Central memory CD4-positive, alpha-beta T cell (primary cell): ENCODE results near the gene GNG2.

Source experiments
- DNase-seq: peaks from one replicate; pipeline ENCODE4 v3.0.0; 2022

The GNG2 gene

DNA sequence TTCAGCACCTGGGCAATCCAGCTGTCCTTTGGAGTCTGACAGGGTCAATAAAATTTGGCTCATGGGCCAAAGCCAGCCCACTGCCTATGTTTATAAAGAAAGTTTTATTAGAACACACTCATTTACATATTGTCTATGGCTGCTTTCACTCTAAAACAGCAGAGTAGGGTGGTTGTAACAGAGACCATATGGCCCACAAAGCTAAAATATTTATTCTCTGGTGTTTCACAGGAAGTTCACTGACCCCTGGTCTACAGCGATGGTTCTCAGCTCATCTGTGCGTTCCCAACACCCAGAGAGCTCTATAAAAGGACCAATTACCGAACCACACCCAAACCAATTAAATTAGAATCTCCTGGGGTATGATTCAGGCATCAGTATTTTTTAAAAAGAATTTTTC, 91.2 kb downstream of the GNG2 start:
- no peak for DNase-seq

- DNase-seq = no peak
Measured at GRCh38 chr14:51954031-51954430, 93.6 kb downstream of the GNG2 start.

DNA sequence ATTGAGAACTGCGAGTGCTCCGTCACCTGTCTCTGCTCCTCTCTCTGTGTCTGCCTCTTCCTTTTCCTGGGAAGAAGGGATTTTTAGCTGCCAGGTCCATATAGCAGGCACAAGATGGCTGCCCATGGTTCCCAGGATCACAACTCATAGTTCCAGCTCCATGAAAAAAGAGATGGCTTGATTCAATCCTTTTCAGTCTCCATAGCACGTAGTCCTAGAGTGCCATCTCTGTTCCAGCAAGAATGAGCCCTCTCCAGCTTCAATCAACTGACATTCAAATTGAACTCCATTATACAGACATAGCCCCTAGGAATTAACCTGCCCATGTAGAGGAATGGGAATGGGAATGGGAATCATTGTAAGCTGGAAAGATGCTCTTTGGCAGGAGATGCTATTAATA, 94.2 kb downstream of the GNG2 start:
- no peak for DNase-seq

DNA sequence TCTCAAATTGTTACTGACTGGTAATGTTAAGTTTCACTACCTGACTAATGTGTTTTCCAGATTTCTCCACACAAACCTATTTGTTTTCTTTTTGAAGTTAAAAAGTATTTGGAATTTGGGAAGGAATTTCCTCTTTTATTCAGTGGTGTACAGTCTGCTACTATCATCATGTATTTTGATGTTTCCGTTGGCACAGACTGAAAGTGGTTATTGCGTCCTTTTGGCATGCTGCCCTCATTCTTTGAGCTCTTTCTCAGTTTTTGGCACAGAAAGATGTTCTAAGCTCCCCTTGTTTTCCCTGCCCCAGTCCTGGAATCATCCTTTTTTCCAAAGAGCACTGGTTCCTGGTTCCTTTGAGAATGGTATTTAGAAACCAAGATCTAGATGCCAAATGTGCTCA, 97.5 kb downstream of the GNG2 start:
- DNase-seq = no peak

- DNase-seq = no peak
Measured at GRCh38 chr14:51959928-51960327, 99.5 kb downstream of the GNG2 start.

GRCh38 chr14:51960866-51961265, 100.5 kb downstream of the GNG2 start:
- no peak for DNase-seq

DNA sequence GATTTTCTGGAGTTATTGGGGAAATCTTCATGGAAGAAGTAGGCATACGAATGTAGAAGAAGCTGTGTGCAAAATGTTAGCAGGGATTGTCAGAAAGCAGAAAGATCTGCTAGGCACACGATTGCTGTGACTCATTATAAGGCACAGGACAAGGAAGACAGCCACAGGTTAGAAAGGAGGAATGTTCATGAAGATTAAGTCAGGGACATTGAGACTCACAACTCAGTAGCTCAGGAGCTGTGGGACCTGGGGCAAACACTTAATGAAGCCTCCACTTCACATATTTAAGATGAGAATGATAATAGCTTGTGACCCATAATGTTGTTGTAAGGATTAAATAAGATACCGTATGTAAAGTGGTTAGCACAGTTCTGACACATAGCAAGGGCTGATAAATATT, 102.3 kb downstream of the GNG2 start:
- no peak for DNase-seq

GRCh38 chr14:51963286-51963685, 102.9 kb downstream of the GNG2 start:
- no peak for DNase-seq

DNA sequence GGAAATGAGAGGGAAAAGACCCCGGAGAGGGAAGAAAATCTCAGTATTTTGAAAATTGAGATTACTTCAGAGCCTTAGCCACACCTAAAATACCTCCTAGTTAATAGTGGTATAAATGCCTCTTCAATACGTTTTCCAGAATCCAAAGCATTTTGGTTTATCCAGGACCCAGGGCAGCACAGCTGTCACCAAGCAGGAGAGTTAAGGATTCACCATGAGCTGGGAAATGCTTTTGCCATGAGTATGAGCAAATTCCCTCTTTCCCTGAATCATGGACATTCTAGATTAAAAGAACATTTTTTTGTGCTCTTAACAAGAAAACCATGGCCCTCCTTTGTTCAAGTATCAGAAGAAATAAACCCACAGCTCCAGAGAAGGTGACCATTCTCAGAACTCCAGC, 107.1 kb downstream of the GNG2 start:
- DNase-seq = no peak

GRCh38 chr14:51969852-51970540, 109.6 kb downstream of the GNG2 start:
- DNase-seq = no peak

GRCh38 chr14:51972566-51972965, 112.2 kb downstream of the GNG2 start:
- DNase-seq = no peak

- no peak for DNase-seq
Measured at GRCh38 chr14:51977075-51977474, 116.7 kb downstream of the GNG2 start.

DNA sequence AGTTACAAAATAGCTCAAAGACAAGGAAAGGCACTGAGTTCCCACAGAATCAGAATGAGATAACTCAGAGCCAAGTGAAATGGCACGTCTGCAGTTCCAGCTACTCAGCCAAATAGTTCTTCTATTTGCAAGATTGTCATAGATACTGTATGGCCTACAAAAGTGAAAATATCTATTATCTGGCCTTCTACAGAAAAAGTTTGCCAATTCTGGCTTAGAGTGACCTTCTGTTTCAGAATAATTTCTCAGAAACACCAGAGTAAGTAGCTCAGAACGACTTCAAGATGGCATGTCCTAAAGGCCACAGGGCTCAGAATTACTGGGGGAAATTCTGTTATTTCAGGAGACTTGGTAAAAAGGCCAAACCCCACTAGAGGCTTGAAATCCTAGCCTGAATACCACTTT, 118.3 kb downstream of the GNG2 start:
- DNase-seq = no peak

DNA sequence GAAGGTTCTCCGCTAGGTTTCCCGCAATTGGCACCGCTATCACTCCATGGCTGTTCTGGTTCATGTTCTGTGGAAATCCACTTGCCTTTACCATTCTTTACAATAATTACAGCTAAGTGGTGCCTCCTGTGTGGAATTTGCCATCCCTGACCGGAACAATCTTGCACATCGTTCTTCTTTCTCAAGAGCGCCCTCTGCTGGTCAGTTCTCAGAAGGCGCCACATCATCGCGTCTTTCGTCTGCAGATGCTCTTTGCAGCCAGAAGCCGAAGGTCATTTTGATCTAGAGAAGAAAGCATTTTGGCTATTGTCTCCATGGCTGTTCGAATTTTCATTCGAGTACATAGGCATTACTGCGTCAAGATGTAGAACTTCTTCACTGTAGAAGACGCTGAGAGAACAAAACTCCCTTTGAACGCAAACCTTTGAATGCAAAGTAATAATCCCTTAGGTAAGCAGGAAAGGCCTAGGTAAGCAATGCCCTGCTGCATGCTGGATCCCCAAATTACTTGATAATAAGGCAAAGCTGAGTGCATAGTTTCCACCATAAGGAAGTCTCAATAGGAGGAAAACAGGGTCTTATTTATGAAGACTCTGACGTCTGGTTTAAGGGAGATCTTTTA, 118.8 kb downstream of the GNG2 start:
- DNase-seq = peak; percentile 66

DNA sequence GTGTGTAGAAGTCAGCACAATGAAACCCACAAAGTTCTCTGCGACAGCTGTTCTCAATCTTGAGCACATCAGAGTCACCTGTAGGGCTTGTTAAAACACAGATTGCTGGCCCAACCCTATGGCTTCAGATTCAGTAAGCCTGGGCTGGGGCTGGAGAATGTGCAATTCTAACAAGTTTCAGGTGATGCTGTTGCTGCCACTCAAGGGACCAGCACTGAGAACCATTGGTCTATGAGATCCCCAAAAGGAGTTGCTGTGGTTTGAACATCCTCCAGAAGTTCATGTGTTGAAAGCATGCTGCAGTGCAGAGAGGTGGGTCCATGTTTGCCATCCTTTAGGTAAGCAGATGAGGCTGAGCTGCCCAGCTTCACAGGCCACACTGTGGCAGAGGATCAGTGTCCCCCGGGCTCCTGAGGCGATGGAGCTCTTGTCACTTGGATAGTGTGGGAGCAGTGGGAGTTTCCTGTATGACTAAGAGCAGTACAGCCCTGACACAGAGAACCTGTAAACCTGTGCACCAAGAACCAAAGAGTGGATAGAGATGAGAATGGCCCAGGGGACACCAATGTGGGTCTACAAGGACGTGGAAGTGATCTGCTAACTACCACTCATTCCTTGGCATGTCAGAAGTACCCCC, 120.9 kb downstream of the GNG2 start:
- no peak for DNase-seq

GRCh38 chr14:51988221-51988620, 127.8 kb downstream of the GNG2 start:
- no peak for DNase-seq

DNA sequence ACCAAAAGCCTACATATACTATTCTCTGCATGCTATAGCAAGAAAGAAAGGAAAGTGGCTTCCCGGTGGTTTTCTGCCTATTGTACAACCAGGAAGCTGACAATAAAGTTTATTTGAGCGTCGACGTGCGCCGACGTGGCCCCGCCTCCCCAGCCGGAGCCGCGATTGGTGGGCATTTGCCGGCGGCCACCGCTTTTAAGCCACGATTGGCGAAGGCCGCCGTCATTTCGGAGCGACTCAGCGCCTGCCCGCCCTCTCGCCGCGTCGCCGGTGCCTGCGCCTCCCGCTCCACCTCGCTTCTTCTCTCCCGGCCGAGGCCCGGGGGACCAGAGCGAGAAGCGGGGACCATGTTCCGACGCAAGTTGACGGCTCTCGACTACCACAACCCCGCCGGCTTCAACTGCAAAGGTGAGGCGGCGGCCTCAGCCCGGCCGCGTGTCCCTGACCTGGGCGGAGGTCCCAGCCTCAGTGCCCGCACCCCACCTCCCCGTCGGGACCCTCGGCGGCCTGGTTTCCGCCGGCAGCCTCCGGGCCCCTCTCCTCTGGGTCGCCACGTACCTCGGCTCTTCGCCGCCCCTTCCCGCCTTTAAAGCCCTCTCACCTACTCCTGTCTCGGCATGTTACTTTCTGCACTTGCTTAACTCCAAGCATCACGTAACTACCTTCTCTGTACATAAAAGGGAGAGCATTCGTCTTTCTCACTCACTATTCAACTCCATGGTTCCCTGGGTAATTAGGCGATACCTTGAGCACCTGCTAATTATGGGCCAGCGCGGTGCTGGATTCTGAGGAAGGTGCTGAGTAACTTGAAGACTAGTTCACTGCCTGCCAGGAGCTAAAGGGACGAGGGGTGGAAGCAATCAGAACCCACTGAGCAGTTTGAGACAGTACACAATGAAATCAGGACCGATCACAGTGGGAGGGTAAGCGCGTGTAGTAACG, 129.2 kb downstream of the GNG2 start, which contains the start of gene RTRAF:
Gene RTRAF (plus strand): TSS at position 254 of the 942 bp plus-strand sequence. CDS start 94 bp downstream, at position 348.
- peak; percentile 91 for DNase-seq

DNA sequence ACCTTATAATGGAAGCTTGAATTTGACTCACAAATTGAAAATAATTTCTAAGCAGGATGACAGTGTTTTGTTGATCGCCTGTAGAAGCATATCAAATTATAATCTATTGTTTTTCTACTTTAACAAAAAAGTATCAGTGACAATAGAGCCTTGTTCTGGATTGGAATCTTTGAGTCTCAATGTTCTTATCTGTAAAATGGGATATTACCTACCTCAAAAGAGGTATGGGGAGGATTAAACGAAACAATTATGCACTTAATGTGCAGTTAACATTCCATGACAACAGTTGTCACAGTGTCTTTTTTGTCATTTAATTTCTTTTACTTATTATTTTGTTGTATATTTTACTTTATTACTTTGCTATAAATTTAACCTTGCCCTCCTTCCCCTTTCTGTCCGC, 130.1 kb downstream of the GNG2 start:
- no peak for DNase-seq

DNA sequence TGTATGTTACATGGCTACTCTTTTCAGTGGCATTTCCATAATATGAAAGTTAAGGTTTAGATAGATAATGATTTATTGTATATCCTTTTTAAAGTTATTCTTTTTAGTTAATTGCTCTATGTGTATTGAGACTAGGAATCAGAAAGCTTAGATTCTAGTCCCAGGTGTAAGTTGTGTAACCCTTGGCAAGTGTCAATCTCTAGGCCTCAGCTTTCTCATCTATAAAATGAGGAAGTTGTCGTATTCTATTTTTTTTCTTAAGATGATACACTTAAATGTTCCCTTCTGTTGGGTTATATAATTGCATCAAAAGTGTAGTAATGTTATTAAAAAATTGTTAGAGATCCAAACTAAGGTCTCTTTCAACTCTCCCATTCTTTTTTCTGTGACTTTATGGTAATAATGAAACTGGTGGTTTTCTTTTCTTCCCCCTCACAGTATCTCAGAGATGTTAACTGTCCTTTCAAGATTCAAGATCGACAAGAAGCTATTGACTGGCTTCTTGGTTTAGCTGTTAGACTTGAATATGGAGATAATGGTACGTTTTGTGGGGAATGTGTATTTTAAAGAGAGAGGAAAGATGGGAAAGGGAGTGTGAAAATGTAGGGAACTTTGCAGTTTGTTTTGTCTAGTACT, 133.0 kb downstream of the GNG2 start:
- no peak for DNase-seq

DNA sequence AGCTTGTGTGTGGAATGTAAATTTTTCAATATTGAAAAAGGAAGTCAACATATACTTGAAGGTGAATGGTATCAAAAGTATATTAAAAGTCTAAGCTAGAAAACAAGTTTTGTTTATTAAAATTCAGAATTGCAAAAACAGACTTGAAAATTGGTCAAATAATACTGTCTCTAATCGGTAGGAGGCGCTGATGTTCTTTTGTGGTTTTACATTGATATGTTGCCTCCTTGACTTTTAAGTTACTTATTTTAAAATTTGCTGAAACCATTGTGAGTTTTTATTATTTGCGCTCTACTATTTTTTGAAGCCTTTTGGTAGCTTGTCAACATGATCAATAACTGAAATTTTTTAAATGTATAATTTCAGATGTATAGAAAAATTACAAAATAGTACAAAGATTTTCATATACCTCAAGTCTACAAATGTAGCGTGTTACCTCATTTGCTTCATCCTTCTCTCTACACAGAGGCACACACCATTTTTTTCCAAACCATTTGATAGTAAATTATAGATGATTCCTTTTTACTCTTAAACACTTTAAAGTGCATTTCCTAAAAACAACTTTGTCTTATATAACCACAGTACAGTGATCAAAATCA, 135.8 kb downstream of the GNG2 start:
- DNase-seq = peak; percentile 22

GRCh38 chr14:51998348-51998747, 137.9 kb downstream of the GNG2 start:
- no peak for DNase-seq

DNA sequence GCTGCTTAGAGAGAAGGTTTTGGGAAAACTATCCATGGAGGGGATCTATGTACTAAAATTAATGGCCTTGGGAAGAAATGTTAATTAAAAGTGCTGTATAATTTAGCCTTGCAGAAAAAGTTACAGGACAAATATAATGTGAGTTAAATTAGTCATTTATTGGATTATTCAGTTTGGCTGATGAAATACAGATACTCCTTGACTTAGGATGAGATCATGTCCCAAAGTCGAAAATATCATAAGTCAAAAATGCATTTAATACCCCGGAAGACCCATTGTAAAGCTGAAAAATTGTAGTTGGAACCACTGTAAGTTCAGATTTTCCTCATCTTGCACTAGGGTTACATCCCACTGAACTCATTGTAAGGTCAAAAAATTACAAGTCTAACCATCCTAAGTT, 138.7 kb downstream of the GNG2 start:
- DNase-seq = no peak
